Chondrocyte (in vitro differentiated cells): ENCODE data around the gene SCD. TPM values are rescaled to one million over a fixed set of nuclear protein-coding genes. Genes with fewer than 3 reads are reported as not detected.
A peak's percentile ranks its signal among the peaks of the same experiment; 100 is the strongest.

Experiments used
- DNase-seq: peaks from one replicate; pipeline ENCODE4 v3.0.0; 2021; ENCODE audit warnings: mixed read lengths, low spot score
- H3K27ac Mint-ChIP-seq: one replicate; pipeline ENCODE4 v1.8.0; 2021; ENCODE audit warnings: mild to moderate bottlenecking, moderate library complexity, mixed read lengths; ENCODE audit not compliant: unreplicated experiment
- H3K27me3 Mint-ChIP-seq: 2 replicates; pipeline ENCODE4 v1.8.0; 2021; ENCODE audit warnings: low read depth, mixed read lengths
- H3K36me3 Mint-ChIP-seq: 2 replicates; pipeline ENCODE4 v1.8.0; 2021; ENCODE audit warnings: low read depth, mixed read lengths
- H3K4me1 Mint-ChIP-seq: 2 replicates; pipeline ENCODE4 v1.8.0; 2021; ENCODE audit warnings: low read depth, mild to moderate bottlenecking, mixed read lengths
- H3K4me3 Mint-ChIP-seq: one replicate; pipeline ENCODE4 v1.8.0; 2021; ENCODE audit warnings: mild to moderate bottlenecking, moderate library complexity, mixed read lengths; ENCODE audit not compliant: unreplicated experiment
- H3K9me3 Mint-ChIP-seq: 2 replicates; pipeline ENCODE4 v1.8.0; 2021; ENCODE audit warnings: low read depth, mixed read lengths
- total RNA-seq: library from RNA; stranded (reverse); gene quantifications from 3 replicates; pipeline ENCODE4 v1.2.1, GENCODE V29; 2021
- TF ChIP-seq, protein P1 (sequence below): fragments of 200-600 bp; sonication (generic); IDR thresholded peaks from 2 replicates; pipeline ENCODE4 v1.5.0; 2021; ENCODE audit warnings: antibody characterized with exemption, mild to moderate bottlenecking, moderate library complexity

Gene SCD
- total RNA-seq, 1 donor from 2014 or later, result 74.1 TPM

DNA sequence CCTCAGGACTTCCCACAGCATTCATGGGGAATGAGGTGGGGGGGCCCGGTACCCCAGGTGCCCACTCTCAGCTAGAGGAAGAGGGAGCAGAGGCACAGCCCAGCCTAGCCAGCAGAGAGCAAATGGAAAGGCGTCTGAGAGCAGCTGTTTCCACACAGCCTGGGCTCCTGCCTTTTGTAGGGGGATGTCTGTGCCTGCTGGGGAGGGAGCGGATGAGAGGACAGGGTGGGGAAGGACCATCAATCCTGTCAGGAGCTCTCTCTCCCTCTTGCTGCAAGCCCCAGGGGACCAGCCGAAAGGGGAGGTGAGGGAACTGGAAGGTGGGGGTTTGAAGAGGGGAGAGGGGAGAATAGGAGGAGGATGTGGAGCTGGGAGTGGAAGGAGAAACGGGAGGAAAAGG lies 17.0 kb upstream of the SCD start, which contains the start of gene PKD2L1:
TSS of gene PKD2L1 (minus strand) at position 150 of the 400 bp plus-strand sequence. CDS start at position 25, 125 bp downstream.
- Mint-ChIP-seq H3K9me3 (no peaks in the 10 kb centered on the region), H3K4me1 (no peaks in the 10 kb centered on the region), H3K36me3 (no peaks in the 10 kb centered on the region), H3K27me3 (peaks cover 80% of the 10 kb centered on the region), H3K4me3 (no peak within 1 kb of the TSS), H3K27ac (no peak within 1 kb of the TSS)
- DNase-seq, result no peak
- TF ChIP-seq, protein P1, sequence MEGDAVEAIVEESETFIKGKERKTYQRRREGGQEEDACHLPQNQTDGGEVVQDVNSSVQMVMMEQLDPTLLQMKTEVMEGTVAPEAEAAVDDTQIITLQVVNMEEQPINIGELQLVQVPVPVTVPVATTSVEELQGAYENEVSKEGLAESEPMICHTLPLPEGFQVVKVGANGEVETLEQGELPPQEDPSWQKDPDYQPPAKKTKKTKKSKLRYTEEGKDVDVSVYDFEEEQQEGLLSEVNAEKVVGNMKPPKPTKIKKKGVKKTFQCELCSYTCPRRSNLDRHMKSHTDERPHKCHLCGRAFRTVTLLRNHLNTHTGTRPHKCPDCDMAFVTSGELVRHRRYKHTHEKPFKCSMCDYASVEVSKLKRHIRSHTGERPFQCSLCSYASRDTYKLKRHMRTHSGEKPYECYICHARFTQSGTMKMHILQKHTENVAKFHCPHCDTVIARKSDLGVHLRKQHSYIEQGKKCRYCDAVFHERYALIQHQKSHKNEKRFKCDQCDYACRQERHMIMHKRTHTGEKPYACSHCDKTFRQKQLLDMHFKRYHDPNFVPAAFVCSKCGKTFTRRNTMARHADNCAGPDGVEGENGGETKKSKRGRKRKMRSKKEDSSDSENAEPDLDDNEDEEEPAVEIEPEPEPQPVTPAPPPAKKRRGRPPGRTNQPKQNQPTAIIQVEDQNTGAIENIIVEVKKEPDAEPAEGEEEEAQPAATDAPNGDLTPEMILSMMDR, result no peak

DNA sequence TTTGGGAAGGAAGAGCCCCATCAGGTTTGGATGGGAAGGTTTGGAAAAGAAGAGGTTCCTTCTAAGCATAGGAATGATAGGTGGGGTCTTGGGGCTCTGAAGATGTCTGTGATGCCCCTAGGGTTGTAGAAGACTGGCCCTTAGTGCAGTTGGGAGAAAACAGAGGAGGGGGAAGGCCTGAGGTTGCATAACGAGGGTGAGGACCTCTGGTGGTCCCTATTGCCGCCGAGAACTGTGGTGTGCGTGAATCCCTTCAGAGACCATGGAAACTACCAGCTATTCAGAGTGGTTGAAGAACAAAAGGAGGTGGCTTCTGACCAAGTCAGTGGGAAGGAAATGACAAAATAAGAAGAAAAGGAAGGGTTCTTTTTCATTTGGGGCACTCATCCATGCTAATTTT lies 13.9 kb upstream of the SCD start:
- Mint-ChIP-seq H3K36me3 (no peaks in the 10 kb centered on the region), H3K27ac (no peak overlapping the region), H3K4me1 (no peaks in the 10 kb centered on the region), H3K9me3 (no peaks in the 10 kb centered on the region), H3K4me3 (no peak overlapping the region), H3K27me3 (peaks cover 57% of the 10 kb centered on the region)
- DNase-seq, result no peak
- TF ChIP-seq, protein P1, result no peak

DNA sequence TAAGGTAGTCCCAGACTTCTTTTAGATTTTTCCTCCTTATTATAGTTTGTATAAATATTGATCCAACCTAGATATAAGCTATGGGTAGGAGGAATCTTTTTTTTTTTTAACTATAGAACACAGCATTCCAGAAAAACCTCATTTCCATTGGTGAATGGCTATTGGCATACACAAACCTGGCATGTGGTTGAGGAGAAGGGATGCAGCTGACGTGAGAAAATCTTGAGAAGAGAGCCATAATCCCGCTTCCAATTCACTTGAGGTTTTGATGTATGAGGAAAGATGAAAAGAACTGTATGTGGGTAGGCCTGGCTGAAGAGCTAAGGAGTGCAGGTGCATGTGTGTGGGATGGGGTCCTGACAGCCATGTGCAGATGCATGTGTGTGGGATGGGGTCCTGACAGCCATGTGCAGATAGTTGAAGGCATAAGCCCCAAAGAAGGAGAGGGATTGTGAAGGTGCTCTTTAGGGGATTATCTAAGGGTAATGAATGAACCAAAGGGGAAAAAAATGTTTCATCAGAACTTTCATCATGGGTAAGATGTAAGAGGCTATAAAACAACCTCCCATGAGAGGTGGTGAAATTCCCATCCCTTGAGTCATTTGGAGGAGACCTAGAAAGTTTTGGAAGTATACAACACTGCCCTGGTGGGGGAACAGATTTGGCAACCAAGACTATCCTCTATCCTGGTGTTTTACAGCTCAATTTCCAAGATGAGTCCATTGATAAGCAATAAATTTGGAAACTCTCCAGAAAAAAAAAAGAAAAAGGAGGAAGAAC lies 13.2 kb upstream of the SCD start:
- H3K9me3 Mint-ChIP-seq, result no peaks in the 10 kb centered on the region
- DNase-seq, result no peak
- no peak overlapping the region for H3K27ac Mint-ChIP-seq
- no peak overlapping the region for H3K4me3 Mint-ChIP-seq
- H3K4me1 Mint-ChIP-seq, result no peaks in the 10 kb centered on the region
- peaks cover 53% of the 10 kb centered on the region for H3K27me3 Mint-ChIP-seq
- H3K36me3 Mint-ChIP-seq, result no peaks in the 10 kb centered on the region
- TF ChIP-seq, protein P1, result no peak

DNA sequence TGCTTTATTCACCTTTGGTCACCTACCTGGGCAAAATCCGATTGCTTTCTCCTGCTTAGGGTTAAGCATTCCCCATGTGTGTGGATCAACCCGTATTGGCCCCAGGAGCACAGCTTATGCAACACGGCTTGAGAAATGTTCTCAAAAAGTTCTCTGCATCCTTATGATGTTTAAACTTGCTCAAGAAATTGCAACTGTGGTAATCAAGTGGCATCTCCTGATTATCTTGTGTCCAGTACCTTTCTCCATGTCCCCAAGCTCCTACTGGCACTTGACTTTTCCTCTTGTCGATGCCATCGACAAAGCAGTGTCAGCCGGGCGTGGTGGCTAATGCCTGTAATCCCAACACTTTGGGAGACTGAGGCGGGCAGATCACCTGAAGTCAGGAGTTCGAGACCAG lies 12.3 kb upstream of the SCD start:
- no peak for DNase-seq
- peaks cover 45% of the 10 kb centered on the region for H3K27me3 Mint-ChIP-seq
- TF ChIP-seq, protein P1, result no peak
- no peak overlapping the region for H3K27ac Mint-ChIP-seq
- H3K9me3 Mint-ChIP-seq, result no peaks in the 10 kb centered on the region
- H3K36me3 Mint-ChIP-seq, result no peaks in the 10 kb centered on the region
- no peak overlapping the region for H3K4me3 Mint-ChIP-seq
- no peaks in the 10 kb centered on the region for H3K4me1 Mint-ChIP-seq

DNA sequence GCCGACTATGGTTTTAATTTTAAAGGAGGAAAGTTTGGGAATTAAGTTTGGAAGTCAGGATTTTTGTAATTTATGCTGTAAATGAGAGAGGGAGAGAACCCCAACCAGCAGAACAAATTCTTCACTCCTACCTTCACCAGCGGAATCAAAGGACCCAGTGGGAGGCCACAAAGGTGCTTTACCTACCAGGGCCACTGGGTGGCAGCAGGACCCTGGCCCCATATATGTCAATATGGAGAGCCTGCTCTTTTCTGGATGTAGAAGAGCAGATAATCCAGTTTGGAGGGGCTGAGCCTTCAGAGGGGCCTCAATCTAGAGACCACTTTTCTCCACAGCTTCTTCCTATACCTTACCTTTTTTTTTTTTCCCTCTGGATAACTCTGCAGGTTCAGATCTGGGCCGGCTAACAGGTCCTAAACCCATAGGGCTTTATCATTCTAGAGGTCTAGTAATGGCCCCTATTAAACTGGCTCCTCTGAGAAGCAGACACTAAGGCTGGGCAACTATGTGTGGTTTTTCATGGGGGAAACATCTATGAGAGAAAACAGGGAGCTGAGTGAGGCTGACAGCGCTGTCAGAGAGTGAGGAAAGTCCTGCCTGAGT lies 8.5 kb upstream of the SCD start:
- no peaks in the 10 kb centered on the region for H3K36me3 Mint-ChIP-seq

More for the DNA sequence above, 8.5 kb upstream of the SCD start:
- Mint-ChIP-seq H3K4me3 (no peak overlapping the region), H3K27ac (no peak overlapping the region), H3K4me1 (peaks cover 8% of the 10 kb centered on the region), H3K9me3 (no peaks in the 10 kb centered on the region), H3K27me3 (peaks cover 14% of the 10 kb centered on the region)
- TF ChIP-seq, protein P1, result peak; percentile 94
- DNase-seq, result no peak
